K562 (cell line): Measurements from ENCODE around the gene PCYT1A. TPM values are rescaled to one million over a fixed set of nuclear protein-coding genes. Genes with fewer than 3 reads are reported as not detected.

Experiments used
- ARNT ChIP-seq, 2 experiments: fragments of 450-650 bp; IDR thresholded peaks; 2 replicates each; pipeline ENCODE4 v1.6.1; 2016; ENCODE audit warnings: mild to moderate bottlenecking in 1 of 2
- CREB1 ChIP-seq, 2 experiments: sonication (generic) in 1 of 2; formaldehyde crosslinking in 1 of 2; IDR thresholded peaks; 2 replicates each; pipeline versions ENCODE4 v1.6.1 to v1.8.0; 2012 to 2022; ENCODE audit warnings: inconsistent platforms in 1 of 2, mild to moderate bottlenecking in 1 of 2, missing genetic modification reagents in 1 of 2, moderate library complexity in 1 of 2
- HNRNPUL1 ChIP-seq: fragments of 200-400 bp; formaldehyde crosslinking; IDR thresholded peaks from 2 replicates; pipeline ENCODE4 v1.6.1; 2017; ENCODE audit warnings: low read length
- KDM5B ChIP-seq: fragments of 200-600 bp; sonication (generic); IDR thresholded peaks from 2 replicates; pipeline ENCODE4 v1.6.1; 2012; ENCODE audit warnings: low read depth, mild to moderate bottlenecking, moderate library complexity, low read length, control low read depth, inconsistent platforms; ENCODE audit not compliant: insufficient replicate concordance
- KHSRP ChIP-seq: fragments of 450-650 bp; IDR thresholded peaks from 2 replicates; pipeline ENCODE4 v1.6.1; 2017
- MYBL2 ChIP-seq, 2 experiments: fragments of 450-650 bp in 1 of 2; sonication (generic) in 1 of 2; formaldehyde crosslinking in 1 of 2; IDR thresholded peaks; 2 replicates each; pipeline versions ENCODE4 v1.6.1 to v1.8.1; 2017 to 2022; ENCODE audit warnings: borderline replicate concordance in 1 of 2, inconsistent platforms in 1 of 2, low read depth in 1 of 2, mild to moderate bottlenecking in 1 of 2, missing genetic modification reagents in 1 of 2, moderate library complexity in 1 of 2
- NELFE ChIP-seq: IDR thresholded peaks from 2 replicates; pipeline ENCODE4 v1.6.1; 2011; ENCODE audit warnings: mild to moderate bottlenecking; ENCODE audit not compliant: insufficient read depth, insufficient read length
- NFRKB ChIP-seq: fragments of 450-650 bp; IDR thresholded peaks from 2 replicates; pipeline ENCODE4 v1.6.1; 2016; ENCODE audit warnings: low read depth
- NR3C1 ChIP-seq: sonication (generic); formaldehyde crosslinking; IDR thresholded peaks from 2 replicates; pipeline ENCODE4 v1.8.1; 2022; ENCODE audit warnings: missing genetic modification reagents
- PHTF2 ChIP-seq: fragments of 250-450 bp; sonication (Bioruptor Pico); IDR thresholded peaks from 2 replicates; pipeline ENCODE4 v1.5.0; 2021; ENCODE audit warnings: mild to moderate bottlenecking
- SREBF1 ChIP-seq: fragments of 150-350 bp; IDR thresholded peaks from 2 replicates; pipeline ENCODE4 v1.6.1; 2014; ENCODE audit warnings: antibody characterized with exemption, low read depth, low read length, borderline replicate concordance
- STAG1 ChIP-seq: sonication (generic); formaldehyde crosslinking; IDR thresholded peaks from 2 replicates; pipeline ENCODE4 v1.5.0; 2020; ENCODE audit warnings: missing genetic modification reagents, borderline replicate concordance
- TBL1XR1 ChIP-seq, 2 experiments: IDR thresholded peaks; 2 replicates each; pipeline ENCODE4 v1.6.1; 2012; ENCODE audit warnings: improper control_type of control experiment in 2 of 2, low read length in 2 of 2, mild to moderate bottlenecking in 1 of 2
- TGIF2 ChIP-seq: sonication (generic); formaldehyde crosslinking; IDR thresholded peaks from 2 replicates; pipeline ENCODE4 v1.8.1; 2022; ENCODE audit warnings: mild to moderate bottlenecking, missing genetic modification reagents, moderate library complexity
- ZKSCAN1 ChIP-seq: fragments of 150-350 bp; IDR thresholded peaks from 2 replicates; pipeline ENCODE4 v1.6.1; 2016; ENCODE audit warnings: low read depth, low read length
- ZNF780A ChIP-seq: fragments of 250-450 bp; sonication (Bioruptor Pico); IDR thresholded peaks from 2 replicates; pipeline ENCODE4 v1.5.0; 2021; ENCODE audit warnings: mild to moderate bottlenecking
- ZZZ3 ChIP-seq: fragments of 450-650 bp; IDR thresholded peaks from 2 replicates; pipeline ENCODE4 v1.6.1; 2016; ENCODE audit warnings: antibody characterized with exemption, mild to moderate bottlenecking, moderate library complexity
- polyA plus RNA-seq, 8 experiments: library from polyadenylated mRNA; depleted of rRNA in 4 of 8; stranded (reverse) in 5 of 8; unstranded in 3 of 8; fragments of >200 nt; fragmentation: Nextera tagmentation in 2 of 8; fragmentation: Illumina TruSeq in 1 of 8; extraction: Ambion mirVana in 2 of 8; extraction: Trizol in 1 of 8; gene quantifications; 2 replicates each; pipeline versions ENCODE4 v1.2.1 to v1.2.3, GENCODE V29; 2011 to 2014; ENCODE audit warnings: inconsistent platforms in 1 of 8, missing spikeins in 1 of 8
- total RNA-seq, 7 experiments: library from RNA; depleted of rRNA in 6 of 7; stranded (reverse); fragments of >200 nt in 6 of 7; fragmentation: Illumina TruSeq in 2 of 7; extraction: Trizol in 2 of 7; gene quantifications; 2 replicates each; pipeline versions ENCODE4 v1.2.1 to v1.2.3, GENCODE V29; 2011 to 2021; ENCODE audit warnings: low replicate concordance in 1 of 7
- TF ChIP-seq, protein P1 (sequence below): sonication (generic); formaldehyde crosslinking; IDR thresholded peaks from 2 replicates; pipeline ENCODE4 v1.8.1; 2023; ENCODE audit warnings: mild to moderate bottlenecking, missing genetic modification reagents
- TF ChIP-seq, protein P2 (sequence below): sonication (generic); formaldehyde crosslinking; IDR thresholded peaks from 2 replicates; pipeline ENCODE4 v1.8.0; 2022; ENCODE audit warnings: missing genetic modification reagents, mild to moderate bottlenecking, borderline replicate concordance
- TF ChIP-seq, protein P3 (sequence below): fragments of 150-350 bp; IDR thresholded peaks from 2 replicates; pipeline ENCODE4 v1.6.1; 2014; ENCODE audit warnings: low read depth, mild to moderate bottlenecking, low read length, borderline replicate concordance
- TF ChIP-seq, protein P4 (sequence below): fragments of 450-650 bp; formaldehyde crosslinking; IDR thresholded peaks from 2 replicates; pipeline ENCODE4 v1.4.0; 2020; ENCODE audit warnings: mild to moderate bottlenecking

PCYT1A gene
- total and polyA plus RNA-seq, 9 of the 15 experiments (the other 6 are each of a cell fraction or from before 2014, with no cell fraction given): 13.4 to 62.8 (median 49.4) TPM

DNA sequence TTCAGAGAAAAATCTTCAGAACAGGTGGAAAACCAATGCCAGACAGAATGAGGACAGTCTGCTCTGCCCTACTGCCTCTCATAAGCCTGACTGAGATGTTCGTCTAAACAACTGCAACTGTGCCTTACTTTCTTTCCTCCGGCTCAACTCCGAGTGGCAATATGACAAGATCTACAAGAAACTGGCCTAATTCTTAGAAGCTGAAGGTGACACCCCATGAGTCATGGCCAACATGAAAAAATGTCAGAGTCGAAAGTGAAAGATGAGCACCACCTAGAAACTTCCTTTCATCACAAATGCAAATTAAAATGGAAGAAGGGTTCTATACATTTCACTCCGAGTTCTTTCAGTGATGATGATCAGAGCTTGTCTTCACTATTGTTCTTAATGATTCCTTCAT lies 12.9 kb downstream of the PCYT1A start (continued):
- no peak for TF ChIP-seq NELFE
- no peak for TF ChIP-seq MYBL2 (IDR thresholded peaks at IDR 0.05; ENCODE audit: low read depth)
- no peak for TF ChIP-seq MYBL2 (CRISPR knock-in tag; IDR thresholded peaks at IDR 0.05; ENCODE audit: borderline replicate concordance)
- no peak for TF ChIP-seq ZZZ3
- TF ChIP-seq STAG1 (CRISPR knock-in tag): no peak
- TF ChIP-seq, protein P1, sequence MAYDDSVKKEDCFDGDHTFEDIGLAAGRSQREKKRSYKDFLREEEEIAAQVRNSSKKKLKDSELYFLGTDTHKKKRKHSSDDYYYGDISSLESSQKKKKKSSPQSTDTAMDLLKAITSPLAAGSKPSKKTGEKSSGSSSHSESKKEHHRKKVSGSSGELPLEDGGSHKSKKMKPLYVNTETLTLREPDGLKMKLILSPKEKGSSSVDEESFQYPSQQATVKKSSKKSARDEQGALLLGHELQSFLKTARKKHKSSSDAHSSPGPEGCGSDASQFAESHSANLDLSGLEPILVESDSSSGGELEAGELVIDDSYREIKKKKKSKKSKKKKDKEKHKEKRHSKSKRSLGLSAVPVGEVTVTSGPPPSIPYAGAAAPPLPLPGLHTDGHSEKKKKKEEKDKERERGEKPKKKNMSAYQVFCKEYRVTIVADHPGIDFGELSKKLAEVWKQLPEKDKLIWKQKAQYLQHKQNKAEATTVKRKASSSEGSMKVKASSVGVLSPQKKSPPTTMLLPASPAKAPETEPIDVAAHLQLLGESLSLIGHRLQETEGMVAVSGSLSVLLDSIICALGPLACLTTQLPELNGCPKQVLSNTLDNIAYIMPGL (CRISPR knock-in tag): no peak
- TF ChIP-seq TGIF2 (CRISPR knock-in tag): no peak
- TF ChIP-seq, protein P2, sequence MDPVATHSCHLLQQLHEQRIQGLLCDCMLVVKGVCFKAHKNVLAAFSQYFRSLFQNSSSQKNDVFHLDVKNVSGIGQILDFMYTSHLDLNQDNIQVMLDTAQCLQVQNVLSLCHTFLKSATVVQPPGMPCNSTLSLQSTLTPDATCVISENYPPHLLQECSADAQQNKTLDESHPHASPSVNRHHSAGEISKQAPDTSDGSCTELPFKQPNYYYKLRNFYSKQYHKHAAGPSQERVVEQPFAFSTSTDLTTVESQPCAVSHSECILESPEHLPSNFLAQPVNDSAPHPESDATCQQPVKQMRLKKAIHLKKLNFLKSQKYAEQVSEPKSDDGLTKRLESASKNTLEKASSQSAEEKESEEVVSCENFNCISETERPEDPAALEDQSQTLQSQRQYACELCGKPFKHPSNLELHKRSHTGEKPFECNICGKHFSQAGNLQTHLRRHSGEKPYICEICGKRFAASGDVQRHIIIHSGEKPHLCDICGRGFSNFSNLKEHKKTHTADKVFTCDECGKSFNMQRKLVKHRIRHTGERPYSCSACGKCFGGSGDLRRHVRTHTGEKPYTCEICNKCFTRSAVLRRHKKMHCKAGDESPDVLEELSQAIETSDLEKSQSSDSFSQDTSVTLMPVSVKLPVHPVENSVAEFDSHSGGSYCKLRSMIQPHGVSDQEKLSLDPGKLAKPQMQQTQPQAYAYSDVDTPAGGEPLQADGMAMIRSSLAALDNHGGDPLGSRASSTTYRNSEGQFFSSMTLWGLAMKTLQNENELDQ: no peak
- TF ChIP-seq, protein P3, sequence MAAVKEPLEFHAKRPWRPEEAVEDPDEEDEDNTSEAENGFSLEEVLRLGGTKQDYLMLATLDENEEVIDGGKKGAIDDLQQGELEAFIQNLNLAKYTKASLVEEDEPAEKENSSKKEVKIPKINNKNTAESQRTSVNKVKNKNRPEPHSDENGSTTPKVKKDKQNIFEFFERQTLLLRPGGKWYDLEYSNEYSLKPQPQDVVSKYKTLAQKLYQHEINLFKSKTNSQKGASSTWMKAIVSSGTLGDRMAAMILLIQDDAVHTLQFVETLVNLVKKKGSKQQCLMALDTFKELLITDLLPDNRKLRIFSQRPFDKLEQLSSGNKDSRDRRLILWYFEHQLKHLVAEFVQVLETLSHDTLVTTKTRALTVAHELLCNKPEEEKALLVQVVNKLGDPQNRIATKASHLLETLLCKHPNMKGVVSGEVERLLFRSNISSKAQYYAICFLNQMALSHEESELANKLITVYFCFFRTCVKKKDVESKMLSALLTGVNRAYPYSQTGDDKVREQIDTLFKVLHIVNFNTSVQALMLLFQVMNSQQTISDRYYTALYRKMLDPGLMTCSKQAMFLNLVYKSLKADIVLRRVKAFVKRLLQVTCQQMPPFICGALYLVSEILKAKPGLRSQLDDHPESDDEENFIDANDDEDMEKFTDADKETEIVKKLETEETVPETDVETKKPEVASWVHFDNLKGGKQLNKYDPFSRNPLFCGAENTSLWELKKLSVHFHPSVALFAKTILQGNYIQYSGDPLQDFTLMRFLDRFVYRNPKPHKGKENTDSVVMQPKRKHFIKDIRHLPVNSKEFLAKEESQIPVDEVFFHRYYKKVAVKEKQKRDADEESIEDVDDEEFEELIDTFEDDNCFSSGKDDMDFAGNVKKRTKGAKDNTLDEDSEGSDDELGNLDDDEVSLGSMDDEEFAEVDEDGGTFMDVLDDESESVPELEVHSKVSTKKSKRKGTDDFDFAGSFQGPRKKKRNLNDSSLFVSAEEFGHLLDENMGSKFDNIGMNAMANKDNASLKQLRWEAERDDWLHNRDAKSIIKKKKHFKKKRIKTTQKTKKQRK: no peak
- TF ChIP-seq KHSRP: no peak
- TF ChIP-seq, protein P4, sequence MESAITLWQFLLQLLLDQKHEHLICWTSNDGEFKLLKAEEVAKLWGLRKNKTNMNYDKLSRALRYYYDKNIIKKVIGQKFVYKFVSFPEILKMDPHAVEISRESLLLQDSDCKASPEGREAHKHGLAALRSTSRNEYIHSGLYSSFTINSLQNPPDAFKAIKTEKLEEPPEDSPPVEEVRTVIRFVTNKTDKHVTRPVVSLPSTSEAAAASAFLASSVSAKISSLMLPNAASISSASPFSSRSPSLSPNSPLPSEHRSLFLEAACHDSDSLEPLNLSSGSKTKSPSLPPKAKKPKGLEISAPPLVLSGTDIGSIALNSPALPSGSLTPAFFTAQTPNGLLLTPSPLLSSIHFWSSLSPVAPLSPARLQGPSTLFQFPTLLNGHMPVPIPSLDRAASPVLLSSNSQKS (CRISPR knock-in tag): no peak
- TF ChIP-seq TBL1XR1 (IDR thresholded peaks at IDR 0.05; ENCODE audit: low read length in 2 of 2): no peak
- no peak for TF ChIP-seq CREB1 (IDR thresholded peaks at IDR 0.05)
- TF ChIP-seq CREB1 (CRISPR knock-in tag; IDR thresholded peaks at IDR 0.05): no peak
- peak; percentile 32 for TF ChIP-seq KDM5B
- no peak for TF ChIP-seq PHTF2 (CRISPR knock-in tag)
- TF ChIP-seq HNRNPUL1: no peak
- TF ChIP-seq ARNT (IDR thresholded peaks at IDR 0.05): peak in 1 of 2 experiments; percentile 48; a peak in 1 of 4 replicates
- TF ChIP-seq NR3C1: no peak
- TF ChIP-seq NFRKB: no peak; the same call in 1 of the 2 replicates
- TF ChIP-seq ZNF780A (CRISPR knock-in tag): no peak
- TF ChIP-seq ZKSCAN1: no peak
- TF ChIP-seq SREBF1: no peak
